Esophagus squamous epithelium (tissue), 5 donors: Measurements from ENCODE around the gene KCNN3. TPM values are rescaled to one million over a fixed set of nuclear protein-coding genes. Genes with fewer than 3 reads are reported as not detected.

Experiments used
- DNase-seq: peaks from one replicate; lab custom pipeline; 2025; lab: John Stamatoyannopoulos, UW
- H3K27ac ChIP-seq, 4 donors: fragments of 200-600 bp; sonication (generic); one replicate each; pipeline ENCODE4 v1.5.1; 2016 to 2019; ENCODE audit warnings: mild to moderate bottlenecking in 1 of 4
- H3K27me3 ChIP-seq, 4 donors: fragments of 200-600 bp; sonication (generic); 1 replicate in 3 of 4; 2 replicates in 1 of 4; pipeline versions ENCODE4 v1.5.1 to v1.6.0; 2017 to 2021; ENCODE audit warnings: antibody characterized with exemption in 1 of 4
- H3K36me3 ChIP-seq, 3 donors: fragments of 200-600 bp; sonication (generic); one replicate each; pipeline ENCODE4 v1.5.1; 2016 to 2019
- H3K4me1 ChIP-seq, 3 donors: fragments of 200-600 bp; sonication (generic); one replicate each; pipeline ENCODE4 v1.5.1; 2017 to 2019
- H3K4me3 ChIP-seq, 4 donors: fragments of 200-600 bp; sonication (generic); 1 replicate in 3 of 4; 2 replicates in 1 of 4; pipeline ENCODE4 v1.5.1; 2016 to 2019; ENCODE audit warnings: mild to moderate bottlenecking in 2 of 4, moderate library complexity in 1 of 4
- H3K9me3 ChIP-seq, 3 donors: fragments of 200-600 bp; sonication (generic); one replicate each; pipeline ENCODE4 v1.5.1; 2016 to 2019
- CTCF ChIP-seq, 6 experiments: fragments of 450-650 bp in 4 of 6; fragments of 200-600 bp in 2 of 6; sonication (generic) in 2 of 6; IDR thresholded peaks; one replicate each; pipeline ENCODE4 v1.5.1; 2016 to 2019; ENCODE audit warnings: antibody characterized with exemption in 6 of 6, mild to moderate bottlenecking in 4 of 6, moderate library complexity in 4 of 6
- POLR2A ChIP-seq, 4 donors: fragments of 450-650 bp; IDR thresholded peaks; one replicate each; pipeline ENCODE4 v1.6.1; 2017; ENCODE audit warnings: antibody characterized with exemption in 4 of 4, mild to moderate bottlenecking in 4 of 4, moderate library complexity in 3 of 4
- WGBS, 2 donors: methylation state at CpG; one replicate each; pipeline ENCODE4 v1.1.5; 2018; 5-methylcytosine and 5-hydroxymethylcytosine counted together
- intact Hi-C: fragments of 100-400 bp; cut with DNase I; formaldehyde crosslinking; loops from one replicate; pipeline ENCODE4 v1.15.0; 2022
- total RNA-seq, 4 donors: library from RNA; depleted of rRNA; stranded (reverse); fragments of >200 nt; gene quantifications; one replicate each; pipeline ENCODE4 v1.1.0, GENCODE V29; 2016
- donor health status: DM: yes; HTN: yes; CAD: no.

Gene KCNN3
- total RNA-seq, 4 donors from 2014 or later, result 0.08 to 1.7 (median 0.50) TPM

- H3K27ac ChIP-seq, result peak overlapping the region in 2 of 4 donors; percentile 44 to 60
- intact Hi-C loops, result loop anchor here (10.0 kb wide), 1 partner anchor 305 kb away; the partner anchor contains the start of gene CHRNB2
- DNase-seq, result no peak
- H3K9me3 ChIP-seq, result no peaks in the 10 kb centered on the region
- WGBS, 2 donors, result 44% methylated on average over 8 to 18 of the region's 26 CpGs
- H3K4me1 ChIP-seq, result peaks cover 15 to 42% (median 28%) of the 10 kb centered on the region in 3 donors
- H3K27me3 ChIP-seq, result peaks cover 0 to 49% (median 3%) of the 10 kb centered on the region in 4 donors
- no peak for TF ChIP-seq CTCF (IDR thresholded peaks at IDR 0.05)
- TF ChIP-seq POLR2A (IDR thresholded peaks at IDR 0.05), result no peak
- H3K36me3 ChIP-seq, result no peaks in the 10 kb centered on the region
- H3K4me3 ChIP-seq, result peak overlapping the region; percentile 2 to 49 (median 39)
Measured at GRCh38 chr1:154869351-154870114, 548 bp downstream of the KCNN3 start.

GRCh38 chr1:154867841-154868605 lies 2.1 kb downstream of the KCNN3 start:
- TF ChIP-seq POLR2A (IDR thresholded peaks at IDR 0.05) (no peak), CTCF (IDR thresholded peaks at IDR 0.05) (no peak)
- intact Hi-C loops, result no loop called here
- H3K4me3 ChIP-seq, result peak overlapping the region in 3 of 4 donors; percentile 35 to 49 (median 43)
- no peaks in the 10 kb centered on the region for H3K36me3 ChIP-seq
- H3K4me1 ChIP-seq, result peaks cover 15 to 42% (median 28%) of the 10 kb centered on the region in 3 donors
- no peaks in the 10 kb centered on the region for H3K9me3 ChIP-seq
- peaks cover 0 to 53% (median 3%) of the 10 kb centered on the region in 4 donors for H3K27me3 ChIP-seq
- WGBS, 2 donors, result 29 to 38% methylated on average over 7 to 10 of the region's 19 CpGs
- peak overlapping the region in 1 of 4 donors; percentile 60 for H3K27ac ChIP-seq
- DNase-seq, result no peak

GRCh38 chr1:154867064-154867825 lies 2.8 kb downstream of the KCNN3 start:
- peak overlapping the region in 3 of 4 donors; percentile 4 to 14 (median 9) for H3K27ac ChIP-seq
- peak overlapping the region in 3 of 4 donors; percentile 35 to 49 (median 43) for H3K4me3 ChIP-seq
- WGBS, 2 donors, result 2 to 4% methylated on average over 10 of the region's 25 CpGs
- no peaks in the 10 kb centered on the region for H3K9me3 ChIP-seq
- TF ChIP-seq CTCF (IDR thresholded peaks at IDR 0.05) (peak in 2 of 6 experiments; percentile 2 to 4), POLR2A (IDR thresholded peaks at IDR 0.05) (no peak)
- peaks cover 15 to 42% (median 28%) of the 10 kb centered on the region in 3 donors for H3K4me1 ChIP-seq
- DNase-seq, result no peak
- intact Hi-C loops, result no loop called here
- H3K36me3 ChIP-seq, result no peaks in the 10 kb centered on the region
- H3K27me3 ChIP-seq, result peaks cover 0 to 60% (median 3%) of the 10 kb centered on the region in 4 donors

GRCh38 chr1:154866257-154867063 lies 3.6 kb downstream of the KCNN3 start:
- 74 to 79% methylated on average over 6 to 10 of the region's 14 CpGs for WGBS, 2 donors
- Histone ChIP-seq H3K4me1 (peaks cover 15 to 42% (median 28%) of the 10 kb centered on the region in 3 donors), H3K9me3 (no peaks in the 10 kb centered on the region), H3K4me3 (peak overlapping the region in 2 of 4 donors; percentile 43 to 49), H3K27ac (peak overlapping the region in 2 of 4 donors; percentile 4 to 14), H3K27me3 (peaks cover 0 to 62% (median 3%) of the 10 kb centered on the region in 4 donors), H3K36me3 (no peaks in the 10 kb centered on the region)
- intact Hi-C loops, result no loop called here
- no peak for DNase-seq
- no peak for TF ChIP-seq POLR2A (IDR thresholded peaks at IDR 0.05)
- TF ChIP-seq CTCF (IDR thresholded peaks at IDR 0.05), result no peak
